SIG-M5 (cell line): ENCODE results near the gene HP1BP3.
"Not testable (repeated sequence)": the region's sequence is repeated elsewhere in the genome, so short reads cannot be mapped to it uniquely, and the experiment has no call there.

Experiments
- DNase-seq: peaks from one replicate; lab custom pipeline; 2025; lab: John Stamatoyannopoulos, UW

HP1BP3 gene

DNA sequence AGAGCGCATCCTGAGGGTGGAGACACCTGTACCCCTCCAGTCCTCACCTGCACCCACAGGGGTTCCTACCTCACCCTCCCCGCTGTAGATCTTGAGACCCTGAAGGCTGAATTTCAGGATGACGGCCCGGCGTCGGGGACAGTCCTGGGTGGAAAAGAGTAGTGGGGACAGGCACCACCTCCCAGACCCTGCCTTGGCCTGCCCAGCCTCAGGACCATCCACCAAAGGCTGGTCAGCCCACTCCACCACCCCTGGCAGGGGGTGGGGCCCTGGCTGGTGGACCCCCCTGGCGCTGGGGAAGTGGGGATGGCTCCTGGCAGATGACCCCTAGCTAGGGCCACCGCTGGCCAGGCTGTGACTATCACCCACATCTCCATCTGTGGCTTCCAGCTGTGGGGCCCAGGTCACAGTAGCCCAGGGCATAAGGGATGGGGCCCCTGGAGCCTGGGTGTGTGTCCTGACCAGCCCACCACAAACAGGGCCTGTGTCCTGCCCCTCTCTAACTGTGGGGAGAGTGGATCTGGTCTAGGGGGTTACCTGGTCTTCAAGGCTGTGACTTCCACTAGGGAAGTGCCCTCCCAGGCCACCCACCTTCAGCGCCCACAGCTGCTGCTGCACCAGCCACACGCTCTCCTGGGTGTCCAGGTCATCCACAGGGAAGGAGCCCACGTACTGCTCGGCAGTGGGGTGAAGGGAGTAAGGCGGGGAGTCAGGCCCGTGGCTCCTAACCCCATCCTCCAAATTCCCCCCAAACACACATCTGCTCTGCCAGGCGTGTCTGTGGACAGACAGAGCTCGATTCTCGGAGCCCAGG is 60.0 kb downstream of the HP1BP3 start:
- DNase-seq = no peak

DNA sequence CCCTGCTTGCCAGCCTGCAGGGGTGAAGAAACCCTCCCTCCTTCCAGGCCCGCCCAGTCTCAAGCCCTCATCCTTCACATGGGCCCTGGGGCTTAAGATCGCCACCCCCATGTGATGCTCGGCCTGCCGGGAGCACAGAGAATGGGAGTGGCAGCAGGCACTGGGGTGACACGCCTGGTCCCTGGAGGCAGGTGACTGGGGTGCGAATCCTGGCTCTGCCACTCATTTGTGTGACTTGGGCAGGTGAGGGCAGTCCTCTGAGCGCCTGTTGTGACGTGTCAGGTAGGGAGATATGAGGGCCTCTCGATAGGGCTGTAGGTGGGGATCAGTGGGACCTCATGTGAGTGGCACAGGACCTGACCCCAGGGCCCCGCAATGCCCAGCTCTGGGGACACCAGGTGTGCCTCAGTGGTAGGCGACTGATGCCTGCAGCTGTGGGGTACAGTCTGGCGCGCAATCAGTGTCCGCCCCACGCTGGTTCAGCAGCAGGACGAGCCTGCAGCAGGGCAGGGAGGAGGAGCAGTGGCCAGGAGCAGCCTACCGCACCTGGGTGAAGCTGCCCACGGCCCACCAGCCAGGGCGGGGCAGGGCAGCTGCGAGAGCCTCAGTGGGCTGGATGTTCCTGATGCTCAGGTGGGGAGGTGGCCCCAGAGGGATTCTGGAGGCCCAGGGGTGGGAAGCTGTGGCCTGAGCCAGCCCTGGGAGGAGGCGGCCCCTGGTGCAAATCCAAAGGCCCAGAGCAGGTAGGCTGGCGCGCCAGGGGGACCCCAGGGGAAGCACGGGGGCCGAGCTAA is 60.8 kb downstream of the HP1BP3 start:
- DNase-seq = no peak

DNA sequence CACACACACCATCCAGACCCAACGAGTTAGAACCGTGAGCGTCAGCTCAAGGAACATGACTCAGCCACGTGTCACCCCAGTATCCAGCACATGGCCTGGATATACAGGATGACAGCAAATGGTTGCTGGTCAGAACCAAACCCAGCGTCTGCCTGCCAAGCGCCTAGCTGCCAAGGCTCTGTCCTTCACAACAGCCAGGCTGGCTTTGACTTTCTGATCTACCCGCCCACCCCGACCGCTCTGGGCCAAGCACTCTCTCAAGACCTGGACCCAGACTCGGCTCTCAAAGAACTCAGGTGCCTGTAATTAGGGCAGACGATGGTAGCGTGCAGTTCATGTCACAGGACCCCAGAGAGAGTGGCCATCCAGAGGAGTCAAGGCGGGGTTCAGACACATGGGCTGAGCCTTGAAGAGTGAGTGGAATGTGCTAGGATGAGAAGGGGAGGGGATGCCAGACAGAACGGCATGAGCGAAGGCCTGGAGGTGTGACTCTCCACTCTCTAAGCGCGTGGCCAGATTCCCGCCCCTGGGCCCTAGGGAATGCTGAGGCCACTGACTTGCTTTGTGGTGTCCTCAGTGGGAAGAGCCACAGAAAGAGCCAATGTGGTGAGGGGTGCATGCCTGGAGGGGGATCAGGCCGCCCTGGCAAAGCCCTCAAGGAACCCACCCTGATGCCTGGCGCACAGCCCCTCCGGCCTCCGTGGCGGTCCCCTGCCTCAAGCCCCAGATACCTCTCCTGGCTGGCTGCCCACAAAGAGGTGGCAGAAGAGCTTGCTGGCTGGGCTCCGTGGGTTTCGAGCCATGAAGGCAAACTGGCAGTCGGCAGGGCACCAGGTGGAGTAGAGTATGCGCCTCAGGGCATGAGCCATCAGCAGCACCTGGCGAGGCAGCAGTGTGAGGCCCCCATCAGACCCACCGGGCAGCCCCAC is 61.7 kb downstream of the HP1BP3 start:
- DNase-seq = no peak

DNA sequence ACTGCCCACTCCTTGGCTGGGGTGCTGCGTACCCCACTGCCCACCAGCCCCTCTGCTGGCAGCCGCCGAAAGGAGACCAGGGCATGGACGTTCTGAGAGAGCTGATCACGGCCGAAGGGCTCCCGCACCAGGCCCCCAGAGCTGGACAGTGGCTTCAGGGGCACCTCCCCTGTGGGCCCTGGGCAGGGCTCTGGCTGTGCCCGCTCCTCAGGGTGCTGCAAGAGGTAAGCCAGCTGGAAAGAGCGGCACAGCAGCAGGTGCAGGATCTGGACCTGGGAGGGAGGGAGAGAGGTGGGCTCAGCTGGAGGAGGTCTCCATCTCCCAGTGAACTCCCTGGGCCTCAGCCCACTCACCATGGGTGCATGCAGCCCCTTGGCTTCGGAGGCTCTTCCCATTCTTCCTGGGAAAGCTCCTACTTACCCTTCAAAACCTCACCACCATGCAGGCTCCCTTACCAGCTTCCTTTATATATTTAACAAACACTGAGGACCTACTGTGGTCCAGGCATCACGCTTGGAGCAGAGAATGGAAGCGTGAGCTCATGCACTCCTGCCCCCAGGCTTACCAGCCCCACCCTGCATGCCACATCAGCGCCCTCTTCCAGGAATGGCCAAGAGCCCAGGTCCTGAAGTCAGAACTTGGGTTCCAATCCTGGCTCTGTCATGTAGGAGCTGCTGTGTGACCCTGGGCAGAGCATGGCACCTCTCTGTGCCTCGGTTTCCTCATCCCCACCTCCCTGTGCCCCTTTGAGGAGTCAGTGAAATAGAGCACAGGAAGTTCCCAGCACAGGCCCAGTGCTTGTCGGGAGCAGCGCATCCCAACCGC is 62.5 kb downstream of the HP1BP3 start:
- DNase-seq = no peak

DNA sequence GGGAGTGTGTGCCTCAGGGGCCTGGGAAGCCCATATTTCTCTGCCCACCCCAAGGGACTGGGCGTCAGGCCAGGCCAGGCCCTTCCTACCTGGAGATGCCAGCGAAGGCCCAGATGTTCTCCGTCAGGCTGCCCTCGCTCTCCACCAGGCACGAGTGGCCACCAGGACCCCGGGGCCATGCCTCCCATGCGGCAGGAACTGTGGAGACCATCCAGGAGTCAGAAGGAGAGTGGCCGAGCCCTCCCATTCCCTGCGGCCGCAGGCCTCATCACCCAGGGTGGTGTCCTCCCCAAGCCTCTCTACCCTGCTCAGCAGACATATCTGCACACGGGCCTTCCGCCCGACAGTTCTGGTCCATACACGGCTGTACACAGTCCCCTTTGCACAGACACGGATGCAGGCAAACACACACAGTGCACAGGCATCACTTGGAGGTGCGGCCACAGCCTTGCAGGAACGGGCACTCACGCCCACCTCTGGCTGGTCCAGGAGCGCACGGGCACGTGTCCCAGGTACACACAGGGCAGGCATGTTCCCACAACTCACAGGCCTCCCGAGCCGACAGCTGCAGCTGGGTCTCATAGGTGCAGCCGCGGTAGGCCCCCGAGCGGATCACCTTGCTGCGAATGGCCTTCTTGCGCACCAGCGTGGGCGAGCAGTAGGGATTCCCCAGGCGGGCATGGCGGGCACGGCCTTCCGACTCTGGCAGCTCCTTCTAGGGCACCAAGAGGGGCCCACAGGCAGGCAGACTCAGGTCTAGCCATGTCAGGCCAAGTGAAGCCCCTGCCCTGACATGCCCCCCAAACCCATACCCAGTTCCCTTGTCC is 63.4 kb downstream of the HP1BP3 start:
- DNase-seq = no peak

DNA sequence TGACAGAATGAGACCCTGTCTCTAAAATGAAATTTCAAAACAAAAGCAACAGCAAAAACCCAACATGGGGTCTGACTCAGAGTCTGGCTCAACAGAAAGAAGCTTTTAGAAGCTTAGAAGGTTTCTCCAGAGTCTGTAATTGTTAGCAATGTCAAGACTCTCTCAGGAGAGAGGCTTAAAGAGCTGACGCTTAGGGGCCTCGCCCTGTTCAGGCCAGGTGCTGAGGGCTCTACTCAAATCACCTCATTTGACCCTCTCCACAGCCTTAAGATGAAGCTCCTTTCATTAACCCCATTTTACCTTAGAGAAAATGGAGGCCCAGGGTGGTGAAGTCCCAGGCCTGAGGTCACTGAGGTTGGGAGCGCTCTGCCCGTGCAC is 64.0 kb downstream of the HP1BP3 start:
- DNase-seq = no peak

DNA sequence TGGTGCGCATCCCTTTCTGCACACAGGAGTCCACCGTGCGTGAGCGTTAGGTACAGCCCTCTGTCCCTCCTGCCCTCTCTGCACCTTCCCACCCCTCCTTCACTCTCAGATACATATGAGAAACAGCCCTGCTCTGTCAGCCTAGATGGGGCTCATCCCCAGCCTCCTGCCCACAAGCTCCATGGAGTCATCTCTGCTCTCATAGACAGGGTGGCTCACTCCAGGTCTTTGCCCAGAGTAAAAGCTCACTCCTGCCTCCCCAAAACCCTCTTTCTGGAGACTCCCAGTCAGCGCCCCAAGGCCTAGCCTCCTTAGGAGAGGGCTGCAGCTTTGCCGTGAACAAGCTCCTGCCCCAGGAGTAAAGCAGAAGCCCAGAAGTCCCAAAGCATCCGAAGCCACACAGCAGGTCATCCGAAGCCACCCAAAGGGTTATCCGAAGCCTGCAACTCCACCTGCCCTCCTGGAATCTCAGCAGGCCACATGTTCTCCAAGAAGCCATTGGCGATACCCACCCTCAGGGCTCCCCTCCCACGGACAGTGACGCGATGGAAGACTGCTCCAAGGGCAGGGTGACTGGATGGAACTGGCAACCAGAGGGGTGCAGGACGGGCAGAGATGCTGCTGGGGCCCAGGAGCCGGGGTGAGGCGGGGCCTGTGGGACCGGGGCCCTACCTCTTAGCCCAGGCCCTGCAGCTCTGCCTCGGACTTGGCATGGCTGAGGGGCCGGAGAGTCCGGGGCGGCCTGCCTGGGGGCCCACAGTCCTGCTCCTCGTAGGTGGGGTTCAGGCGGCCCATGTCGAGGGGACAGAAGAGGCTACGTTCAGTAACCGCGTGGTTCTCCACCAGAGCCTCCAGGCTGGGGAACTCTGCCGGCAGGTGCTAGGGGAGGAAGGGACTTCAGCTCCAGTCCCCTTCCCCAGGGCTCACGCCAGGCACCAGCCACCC is 65.7 kb downstream of the HP1BP3 start:
- DNase-seq = no peak

DNA sequence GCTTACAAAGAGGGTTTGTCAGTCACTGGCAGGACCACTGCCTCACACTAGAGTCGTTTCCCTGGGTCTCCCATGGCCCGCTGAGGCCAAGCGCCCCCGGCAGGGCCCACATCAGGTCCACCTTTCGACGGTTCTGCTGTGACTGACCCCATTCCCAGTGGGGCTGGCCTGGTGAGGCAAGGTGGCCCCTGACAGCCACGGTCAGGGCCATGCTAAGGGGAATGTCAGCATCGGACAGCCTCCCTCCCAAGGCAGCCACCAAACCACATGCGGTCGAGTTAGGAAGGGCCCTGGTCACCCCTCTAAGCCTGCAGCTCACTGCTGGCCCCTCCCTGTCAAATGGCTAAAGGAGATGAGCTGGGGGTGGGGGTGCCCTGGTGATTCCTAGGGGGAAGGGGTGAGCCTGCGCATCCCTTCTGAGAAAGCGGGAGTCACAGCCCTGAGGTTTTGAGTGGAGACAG is 66.4 kb downstream of the HP1BP3 start:
- DNase-seq = no peak

DNA sequence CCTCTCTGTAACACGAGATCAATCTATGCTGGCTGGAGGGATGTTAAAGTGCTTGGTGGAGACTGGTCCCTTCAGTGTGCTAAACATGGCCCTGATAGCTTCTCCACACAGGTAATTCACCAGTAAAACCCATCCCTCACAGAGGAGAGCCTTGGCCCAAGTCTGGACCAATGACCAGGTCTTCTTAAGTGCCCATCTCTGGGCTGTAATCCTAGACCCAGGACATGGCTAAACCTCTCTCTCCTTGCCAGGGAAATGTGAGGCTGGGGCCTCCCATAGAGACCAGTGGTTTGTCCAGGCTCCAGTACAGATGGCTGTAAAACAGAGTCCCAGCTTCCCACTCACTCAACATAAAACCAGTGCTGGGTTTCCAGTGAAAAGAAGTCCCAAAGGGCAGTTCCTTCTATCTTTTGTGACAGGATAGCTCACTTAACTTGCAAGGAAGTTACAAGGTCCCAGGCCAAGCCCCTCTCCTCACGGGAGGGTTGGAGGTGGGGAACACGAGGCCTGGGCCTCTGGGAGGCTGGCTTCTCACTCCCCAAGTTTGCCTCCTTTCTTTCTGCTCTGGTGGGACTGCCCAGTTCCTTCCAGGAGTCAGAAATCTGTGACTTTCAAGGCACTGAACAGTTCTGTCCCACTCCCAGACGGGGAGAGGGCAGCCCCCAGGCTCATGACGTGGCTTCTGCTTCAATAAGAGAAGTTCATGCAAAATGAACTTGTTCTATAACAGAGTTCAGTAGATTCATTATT is 67.1 kb downstream of the HP1BP3 start:
- DNase-seq = no peak

DNA sequence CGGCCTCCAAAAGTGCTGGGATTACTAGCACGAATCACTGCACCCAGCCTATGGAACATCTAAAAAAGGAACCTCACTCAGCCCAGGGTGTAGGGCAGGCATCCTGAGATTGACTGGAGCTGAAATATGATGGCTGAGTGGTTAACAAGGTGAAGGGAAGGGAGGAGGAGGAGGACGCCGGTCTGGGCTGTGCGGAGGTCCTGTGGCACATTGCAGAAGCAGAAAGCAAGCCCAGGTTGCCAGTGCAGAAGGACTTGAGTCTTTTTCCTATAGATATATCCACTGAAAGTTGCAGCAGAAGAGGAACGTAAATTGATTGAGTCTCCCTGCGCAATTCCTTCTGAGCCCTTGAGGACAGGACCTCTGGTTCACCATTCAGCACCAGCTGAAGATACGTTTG is 67.8 kb downstream of the HP1BP3 start:
- no peak for DNase-seq

DNA sequence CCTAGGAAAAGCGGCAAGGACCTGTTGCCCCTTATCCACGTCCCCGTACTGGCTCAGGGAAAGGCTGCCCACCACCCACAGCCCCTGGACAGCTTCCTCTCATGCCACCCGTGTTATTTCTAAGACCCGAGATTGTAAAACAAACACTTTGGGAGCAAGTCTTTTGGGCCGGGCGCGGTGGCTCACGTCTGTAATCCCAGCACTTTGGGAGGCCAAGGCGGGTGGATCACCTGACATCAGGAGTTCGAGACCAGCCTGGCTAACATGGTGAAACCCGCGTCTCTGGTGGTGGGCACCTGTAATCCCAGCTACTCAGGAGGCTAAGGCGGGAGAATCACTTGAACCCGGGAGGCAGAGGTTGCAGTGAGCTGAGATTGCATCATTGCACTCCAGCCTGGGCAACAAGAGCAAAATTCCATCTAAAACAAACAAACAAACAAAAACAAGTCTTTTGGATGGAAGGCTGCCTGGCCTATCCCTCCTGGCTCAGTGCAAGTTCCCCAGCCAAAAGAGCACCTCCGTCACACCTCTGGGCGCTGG is 68.7 kb downstream of the HP1BP3 start:
- DNase-seq = not testable (repeated sequence)

DNA sequence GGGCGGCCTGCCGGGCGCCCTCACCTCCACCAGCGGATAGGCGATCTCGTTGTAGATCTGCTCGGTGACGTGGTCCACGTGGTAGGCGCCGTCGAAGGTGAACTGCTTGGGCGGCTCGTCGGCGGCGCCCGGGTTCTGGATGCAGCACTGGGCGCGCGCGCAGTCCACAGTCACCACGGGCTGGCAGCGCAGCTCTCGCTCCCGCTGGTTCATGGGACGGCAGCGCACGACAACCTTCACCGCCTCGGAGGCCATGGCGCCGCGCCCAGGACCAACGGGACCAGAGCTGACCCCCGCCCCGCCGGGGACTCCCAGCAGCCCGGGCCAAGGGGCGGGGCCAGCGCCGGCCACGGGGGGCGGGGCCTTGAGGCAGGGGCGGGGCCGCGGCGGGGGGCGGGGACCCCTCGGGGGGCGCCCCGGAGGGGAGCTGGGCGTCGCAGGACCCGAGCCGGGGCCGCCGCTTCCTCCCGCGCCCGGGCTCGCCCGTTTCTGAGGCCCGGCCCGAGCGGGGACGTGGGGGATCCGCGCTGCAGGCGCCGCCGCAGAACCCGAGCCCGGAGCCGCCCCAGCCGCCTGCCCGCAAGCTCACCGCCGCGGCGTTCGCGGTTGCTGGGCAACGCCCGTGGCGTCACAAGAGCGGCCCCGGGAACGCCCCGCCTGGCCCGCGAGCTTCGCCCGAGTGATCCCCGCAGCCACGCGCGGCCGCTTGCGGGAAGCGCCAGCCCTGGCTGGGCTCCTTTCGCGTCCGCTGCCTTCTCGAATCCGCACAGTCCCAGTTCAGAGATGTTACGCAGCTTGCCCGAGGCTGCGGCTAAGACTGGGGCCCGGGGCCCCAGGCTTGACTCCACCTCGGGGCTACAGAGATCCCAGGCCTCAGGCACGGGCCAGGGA is 69.4 kb downstream of the HP1BP3 start, which contains the start of gene KIF17:
Gene KIF17, minus strand, starts transcription at position 556 of the 891 bp plus-strand sequence. Its CDS starts 301 bp downstream, at position 255.
- no peak for DNase-seq

DNA sequence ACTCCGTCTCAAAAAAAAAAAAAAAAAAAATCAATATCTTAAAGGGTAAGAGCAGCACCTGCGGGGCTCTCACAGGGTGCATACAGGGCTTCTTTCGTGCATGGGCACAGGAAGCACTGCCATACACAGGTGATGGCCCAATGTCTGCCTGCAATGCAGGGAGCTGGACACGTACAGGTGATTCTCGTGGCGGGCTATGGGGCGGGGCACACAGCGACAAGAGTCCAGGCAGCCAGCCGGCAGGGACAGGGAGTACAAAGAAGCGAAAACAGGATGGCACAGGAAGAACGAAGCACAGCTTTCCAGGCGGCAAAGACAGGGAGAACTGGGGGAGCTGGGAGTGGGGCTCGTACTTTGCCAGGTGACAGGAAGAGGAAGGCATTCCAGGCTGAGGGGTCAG is 70.9 kb downstream of the HP1BP3 start:
- DNase-seq = no peak

DNA sequence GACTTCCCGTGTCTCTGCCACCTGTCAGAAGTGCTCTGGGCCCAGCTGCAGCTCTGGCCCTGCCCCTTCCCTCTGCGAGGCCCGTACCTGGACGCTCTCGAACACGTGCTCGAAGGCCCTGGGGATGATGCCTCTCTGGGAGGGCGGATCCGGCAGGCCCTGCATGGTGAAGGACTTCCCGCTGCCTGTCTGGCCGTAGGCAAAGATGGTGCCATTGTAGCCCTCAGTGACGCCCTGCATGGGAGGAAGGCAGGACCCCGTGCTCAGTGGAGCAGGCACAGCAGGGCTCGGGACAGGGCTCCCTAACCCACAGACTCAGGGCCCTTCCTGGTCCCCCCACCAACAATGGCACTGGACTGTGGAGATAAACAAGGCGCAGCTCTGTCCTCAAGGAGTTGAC is 71.7 kb downstream of the HP1BP3 start:
- DNase-seq = no peak

DNA sequence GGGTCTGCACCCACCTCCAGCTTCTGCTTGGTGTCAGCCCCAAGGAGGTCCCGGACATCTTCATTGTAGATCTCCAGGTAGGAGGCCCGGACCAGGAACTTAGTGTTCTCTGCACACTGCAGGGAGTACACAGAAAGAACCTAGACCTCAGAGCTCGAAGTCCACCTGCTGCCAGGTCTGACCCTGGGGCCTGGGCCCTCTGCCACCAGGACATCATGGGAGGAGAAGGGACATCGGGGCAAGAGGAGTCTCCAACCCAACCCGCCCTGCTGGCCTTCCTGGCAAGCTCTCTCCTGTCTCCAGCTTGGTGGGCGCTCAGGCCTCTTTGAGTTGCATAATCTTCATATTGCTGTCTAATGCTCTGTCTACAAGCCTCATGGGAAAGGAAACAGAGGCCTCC is 73.7 kb downstream of the HP1BP3 start:
- no peak for DNase-seq

DNA sequence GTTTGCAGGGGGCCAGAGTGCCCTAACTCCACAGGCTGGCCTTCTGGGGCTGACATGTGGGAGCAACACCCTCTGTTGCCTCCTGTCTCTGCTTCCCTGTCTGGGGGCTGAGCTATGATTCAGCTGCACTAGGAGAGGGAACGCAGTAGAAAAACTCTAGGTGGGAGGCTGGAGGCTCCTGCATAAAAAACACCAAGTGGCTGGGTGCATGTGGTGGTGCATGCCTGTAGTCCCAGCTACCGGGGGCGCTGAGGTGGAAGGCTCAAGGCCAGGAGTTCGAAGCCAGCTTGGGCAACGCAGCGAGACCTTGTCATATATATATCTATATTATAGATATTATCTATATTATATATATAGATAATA is 74.9 kb downstream of the HP1BP3 start:
- no peak for DNase-seq
